SJSA1 (cell line): Measurements from ENCODE around the gene KLHL5. TPM values are rescaled to one million over a fixed set of nuclear protein-coding genes. Genes with fewer than 3 reads are reported as not detected.

Source experiments
- DNase-seq, 2 experiments: peaks; one replicate each; pipeline ENCODE4 v3.0.0-alpha.2; 2015 to 2020; ENCODE audit warnings: low spot score in 2 of 2, low read depth in 1 of 2
- H3K27ac ChIP-seq: fragments of 250-450 bp; sonication (Bioruptor Pico); 2 replicates; pipeline ENCODE4 v1.5.1; 2020; ENCODE audit warnings: mild to moderate bottlenecking, moderate library complexity
- H3K27me3 ChIP-seq: fragments of 250-450 bp; sonication (Bioruptor Pico); replicated peaks from 2 replicates; pipeline ENCODE4 v1.5.1; 2020; ENCODE audit warnings: mild to moderate bottlenecking, moderate library complexity
- H3K36me3 ChIP-seq: fragments of 250-450 bp; sonication (Bioruptor Pico); 2 replicates; pipeline ENCODE4 v1.5.1; 2020; ENCODE audit warnings: mild to moderate bottlenecking
- H3K4me1 ChIP-seq: fragments of 250-450 bp; sonication (Bioruptor Pico); replicated peaks from 2 replicates; pipeline ENCODE4 v1.6.1; 2021; ENCODE audit warnings: mild to moderate bottlenecking
- H3K4me3 ChIP-seq: fragments of 250-450 bp; sonication (Bioruptor Pico); 2 replicates; pipeline ENCODE4 v1.5.1; 2020; ENCODE audit warnings: mild to moderate bottlenecking
- H3K9me3 ChIP-seq: fragments of 250-450 bp; sonication (Bioruptor Pico); replicated peaks from 2 replicates; pipeline ENCODE4 v1.5.1; 2020; ENCODE audit warnings: mild to moderate bottlenecking
- total RNA-seq: library from RNA; depleted of rRNA; stranded (reverse); fragments of >200 nt; shearing (Covaris generic); gene quantifications from 2 replicates; pipeline ENCODE4 v1.2.3, GENCODE V29; 2014

The KLHL5 gene
- total RNA-seq, 1 experiment from 2014 or later = 79.3 TPM

GRCh38 chr4:39036172-39036571 lies 25.9 kb upstream of the KLHL5 start:
- H3K27ac ChIP-seq = peak overlapping the region; percentile 99
- peak; percentile 79 to 86 for DNase-seq
- H3K36me3 ChIP-seq = no peaks in the 10 kb centered on the region
- H3K4me3 ChIP-seq = no peak overlapping the region
- H3K9me3 ChIP-seq = no peaks in the 10 kb centered on the region
- H3K4me1 ChIP-seq = peaks cover 60% of the 10 kb centered on the region
- H3K27me3 ChIP-seq = no peaks in the 10 kb centered on the region

- no peaks in the 10 kb centered on the region for H3K36me3 ChIP-seq
- H3K4me3 ChIP-seq = no peak overlapping the region
- H3K9me3 ChIP-seq = no peaks in the 10 kb centered on the region
- H3K27ac ChIP-seq = peak overlapping the region; percentile 99
- H3K4me1 ChIP-seq = peaks cover 67% of the 10 kb centered on the region
- H3K27me3 ChIP-seq = no peaks in the 10 kb centered on the region
- peak; percentile 57 to 72 for DNase-seq
Observed at GRCh38 chr4:39037491-39037825, 24.6 kb upstream of the KLHL5 start.

- peaks cover 67% of the 10 kb centered on the region for H3K4me1 ChIP-seq
- H3K27me3 ChIP-seq = no peaks in the 10 kb centered on the region
- no peaks in the 10 kb centered on the region for H3K9me3 ChIP-seq
- no peaks in the 10 kb centered on the region for H3K36me3 ChIP-seq
- no peak for DNase-seq
- no peak overlapping the region for H3K4me3 ChIP-seq
- H3K27ac ChIP-seq = peak overlapping the region; percentile 99
Observed at GRCh38 chr4:39037941-39038340, 24.1 kb upstream of the KLHL5 start.

GRCh38 chr4:39039108-39039507 lies 22.9 kb upstream of the KLHL5 start:
- no peaks in the 10 kb centered on the region for H3K9me3 ChIP-seq
- H3K36me3 ChIP-seq = no peaks in the 10 kb centered on the region
- H3K4me3 ChIP-seq = no peak overlapping the region
- H3K27me3 ChIP-seq = no peaks in the 10 kb centered on the region
- H3K27ac ChIP-seq = peak overlapping the region; percentile 99; the same call in 1 of the 2 replicates
- DNase-seq = no peak
- peaks cover 71% of the 10 kb centered on the region for H3K4me1 ChIP-seq

- H3K4me3 ChIP-seq = no peak overlapping the region
- peaks cover 60% of the 10 kb centered on the region for H3K4me1 ChIP-seq
- H3K36me3 ChIP-seq = peaks cover 5% of the 10 kb centered on the region
- H3K9me3 ChIP-seq = no peaks in the 10 kb centered on the region
- DNase-seq = peak in 1 of 2 experiments; percentile 46
- H3K27ac ChIP-seq = peak overlapping the region; percentile 89
- no peaks in the 10 kb centered on the region for H3K27me3 ChIP-seq
Observed at GRCh38 chr4:39042366-39042765, 19.7 kb upstream of the KLHL5 start.

- Histone ChIP-seq H3K4me1 (peaks cover 60% of the 10 kb centered on the region), H3K27ac (peak overlapping the region; percentile 89), H3K27me3 (no peaks in the 10 kb centered on the region), H3K36me3 (peaks cover 10% of the 10 kb centered on the region), H3K4me3 (peak overlapping the region; percentile 76), H3K9me3 (no peaks in the 10 kb centered on the region)
- peak; percentile 59 to 92 for DNase-seq
Observed at GRCh38 chr4:39043058-39043860, 18.8 kb upstream of the KLHL5 start.

- DNase-seq = no peak
- peak overlapping the region; percentile 76 for H3K4me3 ChIP-seq
- peak overlapping the region; percentile 89 for H3K27ac ChIP-seq
- H3K4me1 ChIP-seq = peaks cover 53% of the 10 kb centered on the region
- H3K9me3 ChIP-seq = no peaks in the 10 kb centered on the region
- H3K36me3 ChIP-seq = peaks cover 12% of the 10 kb centered on the region
- H3K27me3 ChIP-seq = no peaks in the 10 kb centered on the region
Observed at GRCh38 chr4:39043861-39044363, 18.1 kb upstream of the KLHL5 start.

- Histone ChIP-seq H3K27ac (peak overlapping the region; percentile 89), H3K27me3 (no peaks in the 10 kb centered on the region)
Observed at GRCh38 chr4:39044364-39044955, 17.6 kb upstream of the KLHL5 start.

GRCh38 chr4:39044956-39045826 lies 16.8 kb upstream of the KLHL5 start:
- peak in 1 of 2 experiments; percentile 31 for DNase-seq
- peaks cover 46% of the 10 kb centered on the region for H3K4me1 ChIP-seq
- H3K27ac ChIP-seq = peak overlapping the region; percentile 89
- no peaks in the 10 kb centered on the region for H3K9me3 ChIP-seq
- H3K36me3 ChIP-seq = peaks cover 14% of the 10 kb centered on the region
- H3K27me3 ChIP-seq = no peaks in the 10 kb centered on the region
- H3K4me3 ChIP-seq = peak overlapping the region; percentile 76

More at GRCh38 chr4:39044364-39044955, 17.6 kb upstream of the KLHL5 start:
- H3K9me3 ChIP-seq = no peaks in the 10 kb centered on the region
- peak overlapping the region; percentile 76 for H3K4me3 ChIP-seq
- peak; percentile 82 to 95 for DNase-seq
- H3K4me1 ChIP-seq = peaks cover 48% of the 10 kb centered on the region
- peaks cover 14% of the 10 kb centered on the region for H3K36me3 ChIP-seq

- Histone ChIP-seq H3K27ac (peak overlapping the region; percentile 89), H3K36me3 (peaks cover 14% of the 10 kb centered on the region), H3K9me3 (no peaks in the 10 kb centered on the region), H3K4me3 (peak overlapping the region; percentile 76), H3K4me1 (peaks cover 46% of the 10 kb centered on the region), H3K27me3 (no peaks in the 10 kb centered on the region)
- DNase-seq = peak in 1 of 2 experiments; percentile 56
Observed at GRCh38 chr4:39045827-39046221, 16.2 kb upstream of the KLHL5 start.

- peaks cover 14% of the 10 kb centered on the region for H3K36me3 ChIP-seq
- peak; percentile 54 to 59 for DNase-seq
- H3K27ac ChIP-seq = peak overlapping the region; percentile 89
- no peaks in the 10 kb centered on the region for H3K9me3 ChIP-seq
- H3K4me3 ChIP-seq = peak overlapping the region; percentile 76
- peaks cover 45% of the 10 kb centered on the region for H3K4me1 ChIP-seq
- H3K27me3 ChIP-seq = no peaks in the 10 kb centered on the region
Observed at GRCh38 chr4:39046249-39046648, 15.8 kb upstream of the KLHL5 start.

- no peak overlapping the region for H3K27ac ChIP-seq
Observed at GRCh38 chr4:39047681-39048080, 14.4 kb upstream of the KLHL5 start.

GRCh38 chr4:39048311-39048710 lies 13.7 kb upstream of the KLHL5 start:
- H3K9me3 ChIP-seq = no peaks in the 10 kb centered on the region
- peaks cover 28% of the 10 kb centered on the region for H3K4me1 ChIP-seq
- H3K27me3 ChIP-seq = no peaks in the 10 kb centered on the region
- H3K36me3 ChIP-seq = peaks cover 14% of the 10 kb centered on the region
- no peak overlapping the region for H3K4me3 ChIP-seq
- DNase-seq = no peak
- H3K27ac ChIP-seq = no peak overlapping the region

More at GRCh38 chr4:39047681-39048080, 14.4 kb upstream of the KLHL5 start:
- Histone ChIP-seq H3K4me1 (peaks cover 31% of the 10 kb centered on the region), H3K27me3 (no peaks in the 10 kb centered on the region), H3K4me3 (no peak overlapping the region), H3K36me3 (peaks cover 14% of the 10 kb centered on the region), H3K9me3 (no peaks in the 10 kb centered on the region)
- no peak for DNase-seq
